SIG-M5 treated with dmso at 0.1 percent for 504 hours (cell line): ENCODE data around the gene MEPE.

Experiments
- DNase-seq: peaks from one replicate; lab custom pipeline; 2025; ENCODE audit not compliant: unreplicated experiment; lab: John Stamatoyannopoulos, UW

The MEPE gene, protein sequence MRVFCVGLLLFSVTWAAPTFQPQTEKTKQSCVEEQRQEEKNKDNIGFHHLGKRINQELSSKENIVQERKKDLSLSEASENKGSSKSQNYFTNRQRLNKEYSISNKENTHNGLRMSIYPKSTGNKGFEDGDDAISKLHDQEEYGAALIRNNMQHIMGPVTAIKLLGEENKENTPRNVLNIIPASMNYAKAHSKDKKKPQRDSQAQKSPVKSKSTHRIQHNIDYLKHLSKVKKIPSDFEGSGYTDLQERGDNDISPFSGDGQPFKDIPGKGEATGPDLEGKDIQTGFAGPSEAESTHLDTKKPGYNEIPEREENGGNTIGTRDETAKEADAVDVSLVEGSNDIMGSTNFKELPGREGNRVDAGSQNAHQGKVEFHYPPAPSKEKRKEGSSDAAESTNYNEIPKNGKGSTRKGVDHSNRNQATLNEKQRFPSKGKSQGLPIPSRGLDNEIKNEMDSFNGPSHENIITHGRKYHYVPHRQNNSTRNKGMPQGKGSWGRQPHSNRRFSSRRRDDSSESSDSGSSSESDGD

DNA sequence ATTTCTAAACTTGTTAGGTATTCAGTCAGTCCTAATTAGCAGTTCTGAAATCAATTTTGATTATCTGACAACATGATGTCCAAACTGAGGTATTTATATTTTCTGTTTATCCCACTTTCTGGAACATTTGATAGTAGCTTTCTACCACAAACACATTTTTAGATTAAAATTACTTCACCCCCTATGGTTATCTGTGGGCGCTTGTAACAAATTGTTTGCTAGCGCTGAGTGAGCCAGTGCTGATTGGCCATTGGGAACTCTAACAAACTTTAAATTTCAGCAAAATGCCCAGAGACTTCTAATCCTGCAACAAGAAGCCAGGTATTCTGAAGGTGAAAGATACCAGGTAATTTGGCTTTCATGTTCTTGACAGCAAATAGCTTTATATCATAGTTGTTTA is at the start of gene MEPE:
Gene MEPE (plus strand): TSS at position 301 of the 400 bp plus-strand sequence. CDS start 1,746 bp downstream, outside the sequence.
- no peak for DNase-seq

DNA sequence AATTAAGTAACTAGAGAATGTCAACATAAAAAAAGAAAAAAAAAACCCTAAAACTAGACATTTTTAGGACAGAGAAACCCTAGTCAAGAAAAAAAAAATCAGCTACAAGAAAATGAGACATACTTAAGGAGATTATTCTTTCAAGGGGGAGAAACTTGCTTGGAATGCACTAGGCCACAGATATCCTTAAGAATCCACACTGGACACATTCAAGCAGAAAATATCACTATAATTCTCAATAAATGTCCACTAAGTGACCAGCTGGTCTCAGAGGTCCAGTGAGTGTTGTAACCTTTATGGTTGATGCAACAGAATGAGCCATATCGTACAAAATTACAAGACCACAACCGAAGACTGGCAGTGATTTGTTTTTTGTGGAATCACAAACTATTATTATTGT is 49.0 kb upstream of the MEPE start:
- DNase-seq = no peak

DNA sequence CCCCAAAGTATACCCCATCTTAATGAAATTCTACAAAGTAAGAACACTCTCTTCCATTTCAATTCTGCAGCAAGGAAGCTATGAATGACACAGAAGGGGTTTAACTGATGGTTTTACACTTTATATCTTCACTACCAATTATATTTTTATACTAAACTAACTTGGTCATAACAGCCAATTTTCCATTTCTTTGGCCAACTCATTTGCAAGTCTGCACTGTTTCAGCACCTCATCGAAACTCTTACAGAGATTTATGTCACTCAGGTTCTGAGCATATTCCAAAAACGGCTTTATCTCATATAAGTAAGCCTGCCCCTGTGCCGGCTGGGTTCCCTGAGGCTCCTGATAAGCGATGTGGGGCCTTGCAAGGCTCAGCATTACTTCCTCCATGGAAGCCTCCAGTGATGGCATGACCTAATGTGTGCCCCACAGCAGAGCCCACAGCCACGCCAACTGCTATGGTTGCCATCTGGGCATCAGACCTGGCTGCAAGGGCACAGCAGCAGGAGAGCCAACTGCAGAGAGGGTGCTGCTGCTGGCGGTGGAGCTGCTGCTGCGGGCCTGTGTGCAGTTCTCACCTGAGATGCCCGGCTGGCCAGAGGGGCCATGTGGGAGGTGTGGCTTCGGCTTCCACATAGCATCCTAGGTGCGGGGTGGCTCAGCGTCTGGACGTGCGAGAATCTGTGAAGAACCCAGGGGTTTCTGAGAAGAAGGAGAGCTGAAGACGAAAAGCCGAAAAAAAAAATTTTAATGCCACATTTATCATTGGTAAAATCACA is 46.8 kb upstream of the MEPE start:
- DNase-seq = no peak

DNA sequence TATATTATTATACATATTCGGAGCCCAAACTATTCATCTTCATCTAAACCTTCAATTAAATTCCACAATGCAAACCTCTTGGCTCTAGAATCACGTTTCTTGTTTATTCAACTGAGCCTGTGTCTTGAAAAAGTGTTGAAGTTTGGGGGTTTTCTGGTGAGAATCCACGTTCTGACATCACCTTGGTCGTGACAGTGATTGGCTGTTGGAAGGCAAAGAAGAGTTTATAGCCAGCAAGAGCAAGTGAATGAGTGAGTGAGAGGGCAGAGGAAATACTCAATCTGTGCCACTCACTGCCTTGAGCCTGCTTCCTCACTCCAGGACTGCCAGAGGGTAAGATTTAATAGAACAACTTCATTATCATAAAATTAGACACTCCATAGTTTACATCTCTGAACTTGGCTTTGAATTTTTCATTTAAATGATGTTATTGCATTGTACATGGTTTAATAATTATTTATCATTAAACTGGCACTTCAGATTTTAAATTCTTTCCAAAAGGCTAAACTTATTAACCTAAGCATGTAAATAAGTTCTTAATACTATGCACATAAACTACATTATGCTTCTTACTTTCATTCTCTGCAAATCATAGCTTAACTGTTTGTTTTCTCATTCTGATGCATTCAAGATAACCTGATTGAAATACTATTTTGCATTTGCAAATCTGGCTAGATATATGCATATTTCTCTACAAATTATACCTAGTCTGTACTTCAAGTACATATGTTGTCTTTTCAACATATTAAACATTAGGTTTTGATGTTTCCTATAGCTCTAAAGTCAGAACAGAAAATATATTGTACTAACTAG is 33.3 kb upstream of the MEPE start, which contains the start of gene IBSP:
Gene IBSP (plus strand): TSS at position 254 of the 813 bp plus-strand sequence. CDS start 2,808 bp downstream, outside the sequence.
- DNase-seq = no peak

DNA sequence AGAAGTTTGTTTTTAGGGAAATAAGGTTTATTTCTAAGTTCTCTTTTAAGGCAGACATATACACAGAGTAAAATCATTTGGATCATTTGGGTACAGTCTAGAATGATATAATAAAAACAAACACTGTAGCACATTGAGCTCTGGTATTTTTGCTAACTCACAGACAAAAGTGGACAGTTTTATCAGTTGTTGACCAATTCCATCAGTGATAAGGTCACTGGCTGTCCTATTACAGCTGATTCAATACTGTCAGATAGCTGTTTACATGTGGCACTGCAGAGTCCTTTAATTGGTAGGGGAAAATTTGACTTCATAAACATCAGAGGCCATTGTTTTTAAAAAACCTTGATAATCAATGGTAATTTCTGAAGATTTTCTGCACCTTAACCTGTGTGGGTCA is 29.9 kb upstream of the MEPE start:
- DNase-seq = no peak

DNA sequence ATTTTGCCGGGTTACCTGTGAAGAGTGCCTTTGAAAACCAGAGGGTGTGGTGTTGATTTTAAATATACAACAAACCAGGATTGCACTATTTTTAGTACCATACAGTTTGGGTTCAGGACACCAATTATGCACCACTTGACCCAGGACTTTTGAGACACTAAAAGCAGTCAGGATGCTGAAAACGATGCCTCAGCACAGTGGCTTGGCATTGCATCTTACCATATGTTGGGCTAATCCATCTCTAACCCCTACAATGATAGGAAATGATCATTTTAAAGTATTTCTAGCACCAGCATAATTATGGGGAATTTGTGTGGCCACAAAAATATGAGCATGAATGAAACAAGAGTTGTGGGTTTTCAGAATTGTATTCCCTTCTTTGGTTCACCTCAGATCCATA is 29.3 kb upstream of the MEPE start:
- no peak for DNase-seq

DNA sequence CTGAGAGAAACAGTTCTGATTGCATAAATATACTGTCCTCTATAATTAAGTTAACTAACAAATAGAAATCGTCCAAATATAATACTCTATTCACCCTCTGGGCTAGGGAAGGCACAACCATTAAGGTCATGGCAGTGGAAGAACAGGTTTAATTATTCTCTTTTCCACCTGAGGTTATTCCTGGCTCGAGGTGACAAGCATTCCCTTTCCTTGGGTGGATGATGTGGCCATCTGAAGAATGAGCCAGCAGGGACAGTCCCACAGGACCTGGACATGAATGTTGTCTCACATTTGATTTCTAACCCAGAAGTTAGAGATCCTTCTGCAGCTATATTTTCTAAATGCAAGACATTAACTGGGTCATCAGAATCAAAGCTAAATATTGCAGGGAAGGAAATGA is 27.9 kb upstream of the MEPE start:
- DNase-seq = no peak

DNA sequence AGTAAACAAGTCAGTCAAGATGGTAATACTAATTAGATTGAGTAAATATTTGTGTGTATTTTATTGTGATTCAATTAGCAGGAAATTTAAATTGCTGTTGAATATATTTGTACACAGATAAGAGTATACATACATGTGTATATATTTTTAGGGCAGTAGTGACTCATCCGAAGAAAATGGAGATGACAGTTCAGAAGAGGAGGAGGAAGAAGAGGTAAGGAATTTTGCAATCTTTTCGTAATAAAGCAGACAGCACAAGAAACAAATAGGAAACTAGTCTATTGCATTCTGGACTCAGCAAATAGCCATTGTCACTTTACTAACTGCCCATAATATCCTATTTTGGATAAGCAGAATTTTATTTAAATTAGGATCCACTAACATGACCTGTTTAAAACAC is 26.8 kb upstream of the MEPE start:
- peak; percentile 59 for DNase-seq

DNA sequence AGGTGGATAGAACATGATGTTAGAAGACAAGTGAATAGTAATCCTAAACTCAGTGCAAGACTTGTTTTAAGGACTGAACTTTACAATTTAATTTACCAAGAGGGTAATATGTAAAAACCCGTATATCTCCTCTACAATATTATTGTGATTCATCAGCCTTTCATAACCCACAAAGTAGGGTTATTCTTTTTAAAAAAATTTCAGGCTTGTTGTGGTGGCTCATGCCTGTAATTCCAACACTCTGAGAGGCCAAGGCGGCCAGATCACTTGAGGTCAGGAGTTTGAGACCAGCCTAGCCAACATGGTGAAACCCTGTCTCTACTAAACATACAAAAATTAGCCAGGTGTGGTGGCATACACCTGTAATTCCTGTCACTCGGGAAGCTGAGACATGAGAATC is 26.2 kb upstream of the MEPE start:
- no peak for DNase-seq

DNA sequence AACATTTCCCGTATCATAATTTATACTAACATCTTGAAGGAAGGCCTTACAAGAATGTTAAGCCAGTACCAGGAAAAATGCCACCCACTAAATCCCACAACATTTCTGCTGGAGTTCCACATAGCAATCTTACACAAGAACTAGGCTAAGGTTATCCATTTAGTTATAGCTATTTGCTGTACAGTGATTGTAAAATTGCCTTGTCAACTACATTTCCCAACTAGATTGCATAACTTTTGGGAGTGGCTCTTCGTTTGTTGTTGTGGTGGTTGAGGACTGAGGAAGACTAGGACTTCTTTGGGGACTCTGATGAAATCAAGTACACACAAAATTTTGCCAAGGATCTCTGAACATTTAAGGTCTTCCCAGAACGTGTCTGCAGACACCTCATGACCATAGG is 25.4 kb upstream of the MEPE start:
- DNase-seq = peak; percentile 35

DNA sequence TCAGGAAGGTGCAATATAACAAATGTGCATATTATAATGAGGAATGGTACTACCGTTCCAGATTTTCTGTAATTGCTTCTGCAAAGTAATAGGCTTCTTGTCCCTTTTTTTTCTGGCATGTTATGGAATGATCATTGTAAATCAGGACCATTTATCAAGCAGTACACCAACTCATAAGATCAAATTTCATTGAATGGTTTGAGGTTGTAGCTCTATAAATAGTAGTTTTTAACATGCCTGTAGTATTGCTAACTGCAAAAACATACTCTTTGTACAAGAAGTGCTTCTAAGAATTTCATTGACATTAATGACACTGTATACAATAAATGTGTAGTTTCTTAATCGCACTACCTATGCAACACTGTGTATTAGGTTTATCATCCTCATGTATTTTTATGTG is 20.8 kb upstream of the MEPE start:
- DNase-seq = no peak

DNA sequence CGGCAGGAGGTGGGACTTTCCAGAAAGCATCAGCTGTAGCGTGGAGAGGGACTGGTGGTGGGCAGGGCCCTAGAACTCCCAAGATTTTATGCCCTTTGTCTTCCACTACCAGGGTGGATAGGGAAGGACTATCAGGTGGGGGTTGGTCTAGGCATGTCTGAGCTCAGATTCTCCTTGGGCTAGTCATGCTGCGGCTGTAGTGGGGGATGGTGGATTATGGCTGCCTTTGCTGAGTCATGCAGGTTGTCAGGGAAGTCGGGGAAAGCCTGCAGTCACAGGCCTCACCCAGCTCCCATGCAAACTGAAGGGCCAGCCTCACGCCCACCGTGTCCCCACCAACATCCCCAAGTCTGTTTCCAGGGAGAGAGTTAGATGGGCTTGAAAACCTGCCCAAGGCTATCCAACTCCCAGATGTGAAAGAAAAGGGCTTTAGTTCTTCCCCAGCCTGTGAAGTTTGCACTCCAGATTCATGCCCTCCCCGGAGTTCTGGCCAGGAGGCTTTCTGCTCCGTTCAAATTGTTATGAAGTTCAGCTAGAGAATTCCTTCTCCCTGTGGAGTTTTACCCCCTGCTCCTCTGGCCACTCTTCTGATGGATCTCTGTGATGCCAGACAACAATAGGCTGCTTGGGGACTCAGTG is 13.4 kb upstream of the MEPE start:
- no peak for DNase-seq

DNA sequence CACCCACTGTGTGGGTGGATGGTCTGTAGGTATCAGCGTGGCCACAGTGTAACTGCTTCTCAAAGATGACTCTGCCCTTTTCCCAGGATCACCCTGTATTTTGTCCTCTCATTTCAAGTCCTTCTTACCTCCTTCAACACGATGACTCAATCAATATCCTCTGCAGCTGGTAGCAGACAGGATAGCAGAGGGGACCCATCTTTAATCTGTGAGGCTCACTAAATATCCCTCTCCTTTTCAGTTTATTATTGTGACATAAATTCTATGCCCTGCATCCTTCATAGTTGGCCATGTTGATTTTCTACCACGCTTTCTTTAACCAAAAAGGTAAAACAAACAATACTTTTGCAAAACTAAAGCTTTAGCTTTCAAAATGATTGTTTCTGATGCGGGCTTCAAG is 9.6 kb upstream of the MEPE start:
- DNase-seq = no peak

DNA sequence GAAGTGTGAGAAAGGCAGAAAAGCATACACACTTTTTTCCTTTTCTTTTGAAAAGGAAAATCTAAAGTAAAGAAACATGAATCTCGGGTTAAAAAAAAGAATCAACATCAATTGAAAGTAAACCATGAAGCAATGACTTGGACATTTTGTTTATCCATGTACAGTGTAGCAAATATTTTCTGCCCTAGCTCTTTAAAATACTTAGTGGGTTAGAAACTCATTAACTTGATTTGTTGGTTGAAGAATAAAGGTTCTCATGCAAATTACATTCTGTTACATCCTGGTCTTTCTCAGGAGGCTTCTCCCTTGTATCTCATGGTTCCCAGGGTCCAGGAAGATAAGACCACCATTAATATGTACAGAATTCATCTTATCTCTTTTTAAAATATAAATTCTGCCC is 9.0 kb upstream of the MEPE start:
- DNase-seq = no peak

DNA sequence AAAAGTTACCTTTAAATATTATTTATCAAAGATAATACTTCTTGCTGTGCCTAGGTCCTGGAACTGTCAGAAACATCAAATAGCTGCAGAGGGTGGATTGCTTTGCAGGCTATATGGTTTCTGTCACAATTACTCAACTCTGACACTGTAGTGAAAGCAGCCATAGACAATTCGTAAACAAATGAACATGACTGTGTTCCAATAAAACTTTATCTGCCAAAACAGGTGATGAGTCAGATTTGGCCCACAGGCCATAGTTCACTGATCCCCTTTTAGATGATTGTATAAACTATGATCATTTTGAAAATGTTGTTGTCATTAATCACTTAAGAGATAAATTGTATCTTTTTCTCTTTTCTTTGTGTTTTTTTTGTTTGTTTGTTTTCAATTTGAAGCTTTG is 8.4 kb upstream of the MEPE start:
- no peak for DNase-seq

DNA sequence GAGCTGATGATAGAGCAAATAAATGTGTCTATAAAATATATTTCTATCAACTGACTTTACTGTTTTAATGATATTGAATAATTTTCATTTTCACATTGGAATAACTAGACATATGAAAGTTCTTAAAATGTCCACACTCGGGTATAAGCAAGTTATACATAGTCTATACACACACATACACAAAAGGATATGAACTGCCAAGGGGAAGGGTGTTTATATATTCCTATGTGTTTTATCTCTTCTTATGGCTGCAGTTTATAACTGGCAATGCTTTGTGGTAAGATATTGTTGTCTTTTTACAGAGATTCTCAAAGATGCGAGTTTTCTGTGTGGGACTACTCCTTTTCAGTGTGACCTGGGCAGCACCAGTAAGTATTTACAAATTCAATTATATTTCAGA is 1.6 kb downstream of the MEPE start:
- no peak for DNase-seq

DNA sequence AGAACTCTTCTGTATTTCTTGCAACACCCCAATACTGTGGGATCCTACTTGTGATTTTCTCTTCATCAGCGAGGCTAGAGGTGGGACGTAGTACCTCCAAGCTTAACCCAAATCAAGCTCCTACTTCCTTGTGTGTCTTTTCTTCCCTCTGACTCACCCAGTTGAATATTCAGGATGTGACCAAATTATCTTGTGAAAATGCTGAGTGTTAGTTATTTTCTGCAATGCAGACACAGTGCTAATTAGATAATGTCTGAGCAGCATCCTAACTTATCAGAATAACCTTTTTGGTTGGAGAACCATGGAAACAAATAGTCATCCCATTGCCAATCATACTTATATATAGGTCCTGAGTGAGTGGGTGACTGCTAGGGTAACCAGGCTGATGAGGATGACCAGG is 2.4 kb downstream of the MEPE start:
- DNase-seq = no peak

DNA sequence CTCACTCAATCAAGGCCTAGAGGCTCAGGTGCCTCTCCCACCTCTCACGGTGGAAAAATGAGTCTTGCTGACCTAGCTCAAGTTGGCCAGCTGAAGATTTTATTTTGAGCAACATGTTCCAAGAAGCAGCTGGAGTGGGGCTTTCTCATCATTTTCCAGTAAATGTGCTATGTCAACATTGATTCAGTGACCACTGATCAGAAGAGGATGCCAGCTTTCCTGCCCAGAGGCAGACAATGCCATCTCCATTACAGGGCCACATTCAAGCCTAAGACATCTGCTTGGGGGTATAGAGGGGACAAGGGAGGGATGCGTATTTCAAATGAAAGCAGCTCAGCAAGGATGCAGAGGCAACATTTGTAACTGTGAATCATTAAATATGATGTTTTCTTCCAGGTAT is 3.0 kb downstream of the MEPE start:
- DNase-seq = no peak

DNA sequence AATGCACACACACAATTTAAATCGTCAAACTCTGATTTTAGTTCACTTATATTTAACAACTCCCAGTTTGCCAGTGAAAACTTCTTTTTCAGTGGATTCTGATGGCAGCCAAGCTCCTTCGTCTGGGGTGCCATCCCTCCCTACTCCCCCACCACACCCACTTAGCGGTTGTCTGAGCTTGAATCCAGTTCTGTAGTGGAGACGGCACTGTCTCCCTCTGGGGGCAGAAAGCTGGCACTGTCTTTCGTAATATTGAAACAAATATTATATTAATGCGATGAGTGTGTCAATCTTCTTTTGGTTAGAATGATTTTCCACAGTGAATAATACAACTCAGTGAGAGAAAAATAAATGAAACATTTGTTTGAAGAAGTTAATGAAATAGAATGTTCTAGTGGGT is 5.4 kb downstream of the MEPE start:
- DNase-seq = peak; percentile 11

DNA sequence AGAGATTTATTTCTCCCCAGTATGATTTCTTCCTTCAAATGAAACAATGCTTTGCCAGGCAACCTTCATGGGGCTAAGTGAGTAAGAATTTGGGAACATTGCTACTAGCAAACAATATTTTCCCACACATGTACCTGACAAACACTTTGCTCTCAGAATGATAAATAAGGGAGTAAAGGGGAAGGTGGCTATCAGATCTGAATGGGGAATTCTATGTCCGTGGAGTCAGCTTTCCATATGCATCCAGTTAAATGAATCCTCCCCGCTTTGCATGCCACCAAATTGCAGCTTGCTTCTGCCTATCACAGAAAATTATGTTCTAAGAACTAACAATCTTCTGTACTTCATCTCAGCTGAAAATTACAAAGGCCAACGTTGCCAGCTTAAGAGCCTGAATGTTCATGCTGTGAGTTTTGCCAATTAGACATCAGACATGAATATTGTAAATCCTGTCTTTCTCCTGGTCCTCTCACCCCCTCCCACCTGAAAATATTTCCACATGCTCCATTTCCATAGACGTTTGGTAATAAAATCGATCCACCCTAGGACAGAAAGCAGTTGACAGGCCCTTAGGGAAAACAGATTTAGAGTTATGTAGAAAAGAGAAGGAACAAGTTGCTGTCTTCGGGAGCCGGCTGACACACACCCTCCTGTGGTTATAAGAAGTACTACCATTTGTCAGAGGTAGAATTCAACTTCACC is 6.3 kb downstream of the MEPE start:
- DNase-seq = peak; percentile 64
